Measurements from ENCODE around the gene H6PD. TPM values are rescaled to one million over a fixed set of nuclear protein-coding genes. Genes with fewer than 3 reads are reported as not detected.

Gene H6PD
- polyA plus RNA-seq, 1 donor (not counting 4 experiments of a cell fraction or from before 2014, with no cell fraction given), result 3.3 TPM

DNA sequence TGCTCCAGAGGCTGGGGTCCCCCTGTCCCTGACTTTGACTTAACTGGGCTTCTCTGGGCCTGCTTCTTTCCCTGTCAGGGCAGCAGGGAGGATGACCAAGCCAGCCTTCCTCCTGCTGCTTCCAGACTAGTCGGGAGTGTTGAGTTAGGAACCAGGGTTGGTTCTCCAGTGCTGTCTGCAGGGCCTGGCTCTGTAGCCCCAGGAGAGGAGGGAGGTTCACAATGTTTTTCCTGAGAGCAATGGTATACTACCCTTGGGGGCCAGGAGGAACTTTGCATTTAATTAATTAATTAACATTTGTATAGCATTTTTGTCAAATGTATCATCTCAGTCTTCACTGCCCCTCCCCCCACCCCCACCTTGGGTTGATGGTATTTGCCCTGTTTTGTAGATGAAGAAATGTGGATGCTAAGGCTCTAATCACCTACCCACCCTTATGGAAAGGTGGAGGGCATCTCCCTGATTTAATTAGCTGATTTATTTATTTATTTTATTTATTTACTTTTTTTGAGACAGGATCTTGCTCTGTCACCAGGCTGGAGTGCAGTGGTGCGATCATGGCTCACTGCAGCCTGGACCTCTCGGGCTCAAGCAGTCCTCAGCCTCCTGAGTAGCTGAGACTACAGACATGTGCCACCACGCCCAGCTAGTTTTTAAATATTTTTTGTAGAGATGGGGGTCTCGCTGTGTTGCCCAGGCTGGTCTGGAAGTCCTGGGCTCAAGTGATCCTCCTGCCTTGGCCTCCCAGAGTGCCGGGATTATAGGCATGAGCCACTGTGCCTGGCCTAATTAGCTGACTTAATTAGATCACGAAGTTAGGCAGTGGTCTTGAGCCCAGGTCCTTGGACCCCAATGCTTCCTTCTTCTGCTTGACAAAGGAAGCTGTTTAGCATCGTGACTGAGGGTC, 6.6 kb downstream of the H6PD start:
- Histone ChIP-seq H3K27me3 (ENCODE audit: control insufficient read depth, extremely low read depth, insufficient read depth, low read length) (no peaks in the 10 kb centered on the region), H3K9me3 (ENCODE audit: control insufficient read depth, low read depth, low read length) (no peaks in the 10 kb centered on the region), H3K4me1 (ENCODE audit: control insufficient read depth, extremely low read depth, insufficient read depth, low read length) (peaks cover 4% of the 10 kb centered on the region), H3K79me2 (ENCODE audit: control insufficient read depth, insufficient read depth, low read length) (no peaks in the 10 kb centered on the region), H3K9me1 (ENCODE audit: control insufficient read depth, extremely low read depth, insufficient read depth, low read length) (no peaks in the 10 kb centered on the region), H3K4me2 (ENCODE audit: control insufficient read depth, extremely low read depth, insufficient read depth, low read depth, low read length) (no peak overlapping the region), H3K27ac (ENCODE audit: control insufficient read depth, insufficient read depth, low read length) (no peak overlapping the region), H3K36me3 (ENCODE audit: control insufficient read depth in 2 of 2, extremely low read depth in 1 of 2, insufficient read depth in 2 of 2, low read length in 2 of 2) (no peaks in the 10 kb centered on the region), H2AFZ (ENCODE audit: control insufficient read depth, low read length) (no peak overlapping the region), H3K4me3 (ENCODE audit: control insufficient read depth in 2 of 3, extremely low read depth in 1 of 3, insufficient read depth in 2 of 3, low read depth in 1 of 3, low read length in 3 of 3) (no peak overlapping the region), H3K9ac (ENCODE audit: control insufficient read depth, extremely low read depth, insufficient read depth, low read length) (no peak overlapping the region), H4K20me1 (ENCODE audit: control insufficient read depth, extremely low read depth, insufficient read depth, low read length) (no peaks in the 10 kb centered on the region)
- dilution Hi-C loops (cut with MboI; ENCODE audit: extremely low pct_ligation_motif_present, low sequenced_read_pairs), result no loop called here
- DNase-seq (ENCODE audit: low read depth, low spot score) (no peak), FAIRE-seq (no peak)
- TF ChIP-seq, protein P1, sequence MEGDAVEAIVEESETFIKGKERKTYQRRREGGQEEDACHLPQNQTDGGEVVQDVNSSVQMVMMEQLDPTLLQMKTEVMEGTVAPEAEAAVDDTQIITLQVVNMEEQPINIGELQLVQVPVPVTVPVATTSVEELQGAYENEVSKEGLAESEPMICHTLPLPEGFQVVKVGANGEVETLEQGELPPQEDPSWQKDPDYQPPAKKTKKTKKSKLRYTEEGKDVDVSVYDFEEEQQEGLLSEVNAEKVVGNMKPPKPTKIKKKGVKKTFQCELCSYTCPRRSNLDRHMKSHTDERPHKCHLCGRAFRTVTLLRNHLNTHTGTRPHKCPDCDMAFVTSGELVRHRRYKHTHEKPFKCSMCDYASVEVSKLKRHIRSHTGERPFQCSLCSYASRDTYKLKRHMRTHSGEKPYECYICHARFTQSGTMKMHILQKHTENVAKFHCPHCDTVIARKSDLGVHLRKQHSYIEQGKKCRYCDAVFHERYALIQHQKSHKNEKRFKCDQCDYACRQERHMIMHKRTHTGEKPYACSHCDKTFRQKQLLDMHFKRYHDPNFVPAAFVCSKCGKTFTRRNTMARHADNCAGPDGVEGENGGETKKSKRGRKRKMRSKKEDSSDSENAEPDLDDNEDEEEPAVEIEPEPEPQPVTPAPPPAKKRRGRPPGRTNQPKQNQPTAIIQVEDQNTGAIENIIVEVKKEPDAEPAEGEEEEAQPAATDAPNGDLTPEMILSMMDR (optimal IDR thresholded peaks at IDR 0.05 in 1 of 3, IDR thresholded peaks at IDR 0.05 in 1 of 3, conservative IDR thresholded peaks at IDR 0.05 in 1 of 3; ENCODE audit: extremely low read depth in 1 of 3, insufficient read depth in 2 of 3, low read length in 3 of 3), result no peak
- TF ChIP-seq EZH2 (IDR thresholded peaks at IDR 0.05; ENCODE audit: low read length), result no peak

- no peak for DNase-seq (ENCODE audit: low read depth, low spot score)
- no peak overlapping the region for H3K4me3 ChIP-seq (ENCODE audit: control insufficient read depth in 2 of 3, extremely low read depth in 1 of 3, insufficient read depth in 2 of 3, low read depth in 1 of 3, low read length in 3 of 3)
- H3K4me2 ChIP-seq (ENCODE audit: control insufficient read depth, extremely low read depth, insufficient read depth, low read depth, low read length), result no peak overlapping the region
- H3K9me1 ChIP-seq (ENCODE audit: control insufficient read depth, extremely low read depth, insufficient read depth, low read length), result no peaks in the 10 kb centered on the region
- no peak overlapping the region for H3K9ac ChIP-seq (ENCODE audit: control insufficient read depth, extremely low read depth, insufficient read depth, low read length)
- H3K79me2 ChIP-seq (ENCODE audit: control insufficient read depth, insufficient read depth, low read length), result no peaks in the 10 kb centered on the region
- no peak for FAIRE-seq
- peaks cover 3% of the 10 kb centered on the region for H3K27me3 ChIP-seq (ENCODE audit: control insufficient read depth, extremely low read depth, insufficient read depth, low read length)
- no peak overlapping the region for H2AFZ ChIP-seq (ENCODE audit: control insufficient read depth, low read length)
- no peak overlapping the region for H3K27ac ChIP-seq (ENCODE audit: control insufficient read depth, insufficient read depth, low read length)
- dilution Hi-C loops (cut with MboI; ENCODE audit: extremely low pct_ligation_motif_present, low sequenced_read_pairs), result no loop called here
- no peaks in the 10 kb centered on the region for H3K9me3 ChIP-seq (ENCODE audit: control insufficient read depth, low read depth, low read length)
- TF ChIP-seq, protein P1 (optimal IDR thresholded peaks at IDR 0.05 in 1 of 3, IDR thresholded peaks at IDR 0.05 in 1 of 3, conservative IDR thresholded peaks at IDR 0.05 in 1 of 3; ENCODE audit: extremely low read depth in 1 of 3, insufficient read depth in 2 of 3, low read length in 3 of 3), result no peak
- TF ChIP-seq EZH2 (IDR thresholded peaks at IDR 0.05; ENCODE audit: low read length), result no peak
- no peaks in the 10 kb centered on the region for H3K36me3 ChIP-seq (ENCODE audit: control insufficient read depth in 2 of 2, extremely low read depth in 1 of 2, insufficient read depth in 2 of 2, low read length in 2 of 2)
- peaks cover 4% of the 10 kb centered on the region for H3K4me1 ChIP-seq (ENCODE audit: control insufficient read depth, extremely low read depth, insufficient read depth, low read length)
- no peaks in the 10 kb centered on the region for H4K20me1 ChIP-seq (ENCODE audit: control insufficient read depth, extremely low read depth, insufficient read depth, low read length)
These were observed 7.3 kb downstream of the H6PD start for GRCh38 chr1:9241891-9242290.

Measured in keratinocyte (primary cell).